ENCODE results near the gene KY.

Gene KY

GRCh38 chr3:134644731-134645514 is 5.9 kb downstream of the KY start:
- no peak for DNase-seq (ENCODE audit: insufficient read length, low spot score)

GRCh38 chr3:134643150-134643675 is 7.6 kb downstream of the KY start:
- no peak for TF ChIP-seq POLR2A (IDR thresholded peaks at IDR 0.05; ENCODE audit: low read depth, low read length)
- no peak for FAIRE-seq
- no peak for DNase-seq (ENCODE audit: insufficient read length, low spot score)

More at GRCh38 chr3:134644731-134645514, 5.9 kb downstream of the KY start:
- TF ChIP-seq POLR2A (IDR thresholded peaks at IDR 0.05; ENCODE audit: low read depth, low read length), result no peak
- no peak for FAIRE-seq

DNA sequence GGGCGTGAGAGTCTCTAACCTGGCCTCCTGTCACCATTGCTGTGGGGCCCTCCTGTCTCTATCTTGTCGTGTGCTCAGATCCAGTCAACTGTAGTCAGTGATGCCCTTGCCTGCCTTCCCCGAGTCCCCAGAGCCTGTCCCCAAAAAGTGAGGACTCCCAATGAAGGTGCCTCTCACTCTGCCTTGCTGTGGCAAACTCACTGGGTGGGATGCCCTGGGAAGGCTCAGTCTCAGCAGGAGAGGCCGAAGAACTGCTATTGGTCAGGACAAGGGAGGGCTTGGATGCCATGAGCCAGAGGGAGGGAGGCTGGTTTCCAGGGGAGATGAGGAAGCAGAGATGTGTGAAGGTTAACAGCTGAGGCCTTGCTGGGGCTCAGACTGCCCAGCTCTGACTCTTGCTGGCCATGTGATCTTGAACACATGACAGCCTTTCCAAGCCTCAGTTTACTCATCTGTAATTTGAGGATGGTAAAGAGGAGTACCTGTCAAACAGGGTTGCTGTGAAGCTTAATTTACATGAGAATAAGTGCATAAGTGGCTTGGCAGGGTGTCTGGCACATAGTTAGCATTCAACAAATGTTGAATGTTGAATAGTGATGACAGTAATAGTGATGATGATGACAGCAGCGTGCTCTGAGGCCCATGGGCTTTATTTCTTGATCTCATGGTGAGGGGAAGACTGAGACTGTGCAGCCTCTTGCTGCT is 8.2 kb downstream of the KY start:
- FAIRE-seq, result no peak
- no peak for TF ChIP-seq POLR2A (IDR thresholded peaks at IDR 0.05; ENCODE audit: low read depth, low read length)
- no peak for DNase-seq (ENCODE audit: insufficient read length, low spot score)

GRCh38 chr3:134641671-134642300 is 9.0 kb downstream of the KY start:
- TF ChIP-seq POLR2A (IDR thresholded peaks at IDR 0.05; ENCODE audit: low read depth, low read length), result no peak
- FAIRE-seq (no peak), DNase-seq (ENCODE audit: insufficient read length, low spot score) (no peak)

DNA sequence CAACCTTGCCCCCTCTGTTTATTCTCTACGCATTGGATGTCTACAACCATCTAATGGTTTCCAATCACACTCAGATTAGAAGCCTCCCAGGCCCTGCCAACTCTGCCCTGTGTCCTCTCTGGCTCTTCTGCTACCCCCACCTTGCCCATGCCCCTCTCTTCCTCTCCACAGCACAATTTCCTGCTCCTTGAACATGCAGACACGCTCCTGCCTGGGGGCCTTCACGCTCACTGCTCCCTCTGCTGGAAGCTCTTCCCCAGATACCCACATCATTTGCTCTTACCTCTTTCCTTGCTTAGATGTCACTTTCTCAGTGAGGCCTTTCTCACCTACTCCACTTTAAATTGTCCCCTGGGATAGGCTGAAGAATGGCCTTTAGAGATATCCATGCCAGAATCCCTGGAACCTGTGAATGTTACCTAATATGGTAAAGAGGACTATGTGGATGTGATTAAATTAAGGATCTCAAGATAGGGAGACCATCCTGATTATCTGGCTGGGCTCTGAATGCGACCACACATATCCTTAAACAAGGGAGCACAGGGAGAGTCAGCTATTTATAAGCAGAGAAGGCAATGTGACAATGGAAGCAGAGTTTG is 9.9 kb downstream of the KY start:
- TF ChIP-seq POLR2A (IDR thresholded peaks at IDR 0.05; ENCODE audit: low read depth, low read length), result no peak
- FAIRE-seq, result no peak
- no peak for DNase-seq (ENCODE audit: insufficient read length, low spot score)

- FAIRE-seq, result no peak
- TF ChIP-seq POLR2A (IDR thresholded peaks at IDR 0.05; ENCODE audit: low read depth, low read length), result no peak
Measured at GRCh38 chr3:134640378-134640777, 10.4 kb downstream of the KY start.

GRCh38 chr3:134638385-134639030 is 12.3 kb downstream of the KY start:
- TF ChIP-seq POLR2A (IDR thresholded peaks at IDR 0.05; ENCODE audit: low read depth, low read length), result no peak
- no peak for DNase-seq (ENCODE audit: insufficient read length, low spot score)
- no peak for FAIRE-seq

More at GRCh38 chr3:134640378-134640777, 10.4 kb downstream of the KY start:
- DNase-seq (ENCODE audit: insufficient read length, low spot score), result no peak

DNA sequence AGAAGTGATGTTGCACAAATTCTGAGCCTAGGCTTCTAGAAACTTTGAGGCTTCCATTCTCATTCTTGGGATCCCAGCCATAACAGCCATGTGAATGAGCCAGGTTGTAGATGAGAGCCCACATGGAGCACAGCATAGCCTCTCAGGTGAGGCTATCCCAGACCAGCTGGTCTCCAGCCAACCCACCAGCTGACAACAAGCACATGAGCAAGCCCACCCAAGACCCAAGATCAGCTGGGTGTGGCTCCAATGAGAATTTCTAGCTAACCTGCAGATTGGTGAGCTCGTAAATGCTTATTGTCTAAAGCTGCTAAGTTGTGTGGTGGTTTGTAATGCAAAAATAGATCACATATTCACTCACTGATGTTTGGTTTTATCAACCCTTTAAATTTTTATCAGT is 14.4 kb downstream of the KY start:
- no peak for DNase-seq (ENCODE audit: insufficient read length, low spot score)

DNA sequence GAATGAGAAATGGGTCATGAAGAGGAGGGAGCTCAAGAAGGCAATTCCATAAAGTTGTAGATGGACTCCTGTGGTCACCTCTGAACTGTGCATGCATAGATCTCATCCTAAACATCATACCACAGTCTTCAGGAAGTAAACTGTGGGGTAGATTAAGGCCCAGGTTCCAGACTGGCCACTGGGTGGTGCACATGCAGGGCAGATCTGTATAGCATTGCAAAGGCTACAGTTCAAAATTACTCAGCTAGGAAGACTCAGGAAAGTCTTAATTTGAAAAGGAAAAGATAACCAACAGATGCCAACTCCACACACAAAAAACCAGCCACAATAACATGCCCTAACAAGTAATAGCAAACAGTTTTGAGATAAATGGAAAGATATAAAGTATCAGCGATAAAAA is 20.3 kb downstream of the KY start:
- DNase-seq (ENCODE audit: insufficient read length, low spot score) (no peak), FAIRE-seq (peak; percentile 75)
- no peak for TF ChIP-seq POLR2A (IDR thresholded peaks at IDR 0.05; ENCODE audit: low read depth, low read length)

More for the DNA sequence above, 14.4 kb downstream of the KY start:
- FAIRE-seq, result no peak
- TF ChIP-seq POLR2A (IDR thresholded peaks at IDR 0.05; ENCODE audit: low read depth, low read length), result no peak

DNA sequence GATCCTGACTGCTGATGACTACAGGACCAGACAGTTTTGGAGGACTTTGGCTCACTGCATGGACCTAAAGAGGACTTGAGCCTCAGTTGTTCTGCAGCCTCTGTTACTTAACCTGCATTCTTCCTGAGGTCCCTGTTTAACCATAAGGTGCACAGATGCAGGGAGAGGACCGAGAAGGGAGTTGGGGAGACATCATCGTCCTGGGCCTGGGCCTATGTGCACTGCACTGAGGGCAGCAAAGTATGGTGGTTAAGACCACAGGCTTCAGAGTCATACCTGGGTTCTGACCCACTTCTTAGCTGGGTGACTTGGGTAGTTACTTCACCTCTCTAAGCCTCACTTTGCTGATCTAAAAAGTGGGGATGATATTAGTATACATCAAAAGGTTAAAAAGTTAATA is 21.9 kb downstream of the KY start:
- FAIRE-seq, result no peak
- TF ChIP-seq POLR2A (IDR thresholded peaks at IDR 0.05; ENCODE audit: low read depth, low read length), result no peak
- no peak for DNase-seq (ENCODE audit: insufficient read length, low spot score)

- no peak for TF ChIP-seq POLR2A (IDR thresholded peaks at IDR 0.05; ENCODE audit: low read depth, low read length)
- no peak for DNase-seq (ENCODE audit: insufficient read length, low spot score)
- FAIRE-seq, result no peak
Measured at GRCh38 chr3:134627831-134628230, 23.0 kb downstream of the KY start.

GRCh38 chr3:134625885-134626741 is 24.7 kb downstream of the KY start:
- DNase-seq (ENCODE audit: insufficient read length, low spot score) (no peak), FAIRE-seq (no peak)
- no peak for TF ChIP-seq POLR2A (IDR thresholded peaks at IDR 0.05; ENCODE audit: low read depth, low read length)

DNA sequence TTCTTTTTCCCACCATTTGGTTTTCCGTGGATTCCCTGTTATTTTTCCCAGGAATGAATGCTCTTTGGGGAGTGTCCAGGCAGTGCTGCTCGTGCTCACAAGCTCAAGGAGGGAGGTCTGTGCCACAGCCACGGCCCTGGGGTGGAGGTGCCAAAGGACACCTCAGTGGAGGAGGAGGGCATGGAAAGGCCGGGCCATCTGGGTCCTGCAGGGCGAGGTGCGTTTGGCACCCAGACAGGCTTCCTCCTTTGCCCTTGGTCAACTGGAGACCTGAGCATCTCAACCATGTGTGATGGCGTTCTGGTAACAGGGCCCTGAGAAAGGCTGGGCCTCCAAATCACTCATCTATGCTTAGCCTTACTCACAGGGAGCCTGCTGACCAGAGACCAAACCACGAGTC is 25.4 kb downstream of the KY start:
- FAIRE-seq (no peak), DNase-seq (ENCODE audit: insufficient read length, low spot score) (no peak)
- TF ChIP-seq POLR2A (IDR thresholded peaks at IDR 0.05; ENCODE audit: low read depth, low read length), result no peak

Data from H54 (cell line).